K562 (cell line): ENCODE results near the gene MXRA7. TPM values are rescaled to one million over a fixed set of nuclear protein-coding genes. Genes with fewer than 3 reads are reported as not detected.
A peak's percentile ranks its signal among the peaks of the same experiment; 100 is the strongest.

ENCODE experiments used
- ATAC-seq: fragments of 200-7000 bp; cut with Tn5 transposase; 3 replicates; pipeline ENCODE4 v1.9.1; 2020; ENCODE audit warnings: moderate library complexity
- BruUV-seq: library from RNA; stranded (reverse); fragments of 400-500 nt; replicated peaks from 2 replicates; lab custom pipeline; 2021; lab: Mats Ljungman, UMichigan
- CTCF ChIA-PET: fragments of 300-600 bp; formaldehyde crosslinking; extraction: SDS; loops from one replicate; lab custom pipeline; 2021; ENCODE audit warnings: low intra/inter-chr PET ratio; lab: Yijun Ruan, JAX
- POLR2A ChIA-PET: fragments of 300-600, 350-650 bp; sonication (Branson Sonifier 250); formaldehyde crosslinking; extraction: SDS; loops from one replicate; lab custom pipeline; 2021; ENCODE audit warnings: antibody characterized with exemption, inconsistent platforms; lab: Yijun Ruan, JAX
- DNase-seq, 4 experiments: peaks; one replicate each; pipeline versions ENCODE4 v3.0.0 to v3.0.0-alpha.2; 2011 to 2018; ENCODE audit warnings: low spot score in 3 of 4, mixed read lengths in 3 of 4; ENCODE audit errors: extremely low read depth in 1 of 4
- FAIRE-seq: peaks from 2 replicates; lab custom pipeline; 2011; peaks lifted over from hg19 to GRCh38; lab: Jason Lieb, UNC
- H2AFZ ChIP-seq: 2 replicates; pipeline ENCODE4 v1.6.0; 2011; ENCODE audit warnings: low read depth, low read length, control low read depth, inconsistent platforms
- H3K27ac ChIP-seq: fragments of 200-600 bp; 3 replicates; pipeline ENCODE4 v1.8.0; 2011; ENCODE audit warnings: low read depth, mild to moderate bottlenecking, control low read depth, inconsistent platforms, low read length, moderate library complexity, mixed read lengths; ENCODE audit errors: extremely low read depth
- H3K27me3 ChIP-seq, 2 experiments: fragments of 300-600 bp in 1 of 2; 2 replicates in 1 of 2; 3 replicates in 1 of 2; pipeline versions ENCODE4 v1.6.0 to v1.8.0; 2011; ENCODE audit warnings: inconsistent platforms in 2 of 2, low read length in 2 of 2, mild to moderate bottlenecking in 1 of 2, mixed read lengths in 1 of 2, moderate library complexity in 1 of 2; ENCODE audit not compliant: control insufficient read depth in 2 of 2, insufficient read depth in 2 of 2
- H3K36me3 ChIP-seq: fragments of 300-600 bp; 3 replicates; pipeline ENCODE4 v1.8.0; 2011; ENCODE audit warnings: mild to moderate bottlenecking, low read length, inconsistent platforms; ENCODE audit not compliant: control insufficient read depth, insufficient read depth
- H3K4me1 ChIP-seq, 2 experiments: fragments of 200-600 bp in 1 of 2; replicated peaks in 1 of 2; 2 replicates in 1 of 2; 3 replicates in 1 of 2; pipeline versions ENCODE4 v1.5.1 to v1.8.0; 2011; ENCODE audit warnings: inconsistent platforms in 2 of 2, low read length in 2 of 2, mild to moderate bottlenecking in 1 of 2, mixed read lengths in 1 of 2, moderate library complexity in 1 of 2; ENCODE audit not compliant: control insufficient read depth in 2 of 2, insufficient read depth in 2 of 2
- H3K4me2 ChIP-seq: 2 replicates; pipeline ENCODE4 v1.6.1; 2011; ENCODE audit warnings: low read length, control low read depth, inconsistent platforms, mixed read lengths; ENCODE audit not compliant: insufficient read depth
- H3K4me3 ChIP-seq: fragments of 200-600 bp; sonication (generic), shearing (Covaris generic); 2 replicates; pipeline ENCODE4 v1.5.1; 2016; ENCODE audit warnings: control low read depth, inconsistent platforms
- H3K79me2 ChIP-seq: fragments of 200-600 bp; 3 replicates; pipeline ENCODE4 v1.8.0; 2011; ENCODE audit warnings: low read length, inconsistent platforms; ENCODE audit not compliant: control insufficient read depth, insufficient read depth
- H3K9ac ChIP-seq, 2 experiments: 2 replicates each; pipeline versions ENCODE4 v1.6.0 to v1.6.1; 2011; ENCODE audit warnings: low read depth in 2 of 2, low read length in 2 of 2, control low read depth in 1 of 2, inconsistent platforms in 1 of 2, mild to moderate bottlenecking in 1 of 2, mixed read lengths in 1 of 2; ENCODE audit not compliant: insufficient read depth in 1 of 2
- H3K9me1 ChIP-seq: one replicate; pipeline ENCODE4 v1.6.0; 2011; ENCODE audit warnings: inconsistent platforms, mild to moderate bottlenecking, low read length, moderate library complexity; ENCODE audit not compliant: control insufficient read depth, insufficient read depth
- H3K9me3 ChIP-seq: replicated peaks from 2 replicates; pipeline ENCODE4 v1.5.1; 2011; ENCODE audit warnings: low read depth, low read length, inconsistent platforms; ENCODE audit not compliant: control insufficient read depth, insufficient read depth
- H4K20me1 ChIP-seq: replicated peaks from 2 replicates; pipeline ENCODE4 v1.6.1; 2011; ENCODE audit warnings: low read length, inconsistent platforms, mixed read lengths; ENCODE audit not compliant: control insufficient read depth, insufficient read depth
- BRD9 ChIP-seq: fragments of 450-650 bp; IDR thresholded peaks from 2 replicates; pipeline ENCODE4 v1.6.1; 2018; ENCODE audit warnings: low read depth; ENCODE audit not compliant: partially characterized antibody
- CEBPZ ChIP-seq: fragments of 150-350 bp; IDR thresholded peaks from 2 replicates; pipeline ENCODE4 v1.6.1; 2014; ENCODE audit warnings: low read depth, mild to moderate bottlenecking, low read length, borderline replicate concordance
- CREB3L1 ChIP-seq: fragments of 450-650 bp; IDR thresholded peaks from 2 replicates; pipeline ENCODE4 v1.6.1; 2014; ENCODE audit warnings: low read depth, mild to moderate bottlenecking, moderate library complexity, borderline replicate concordance
- CTBP1 ChIP-seq: fragments of 450-650 bp; IDR thresholded peaks from 2 replicates; pipeline ENCODE4 v1.6.1; 2016; ENCODE audit warnings: borderline replicate concordance
- ELF1 ChIP-seq: fragments of 200-800 bp; sonication (Bioruptor generic); IDR thresholded peaks from 2 replicates; pipeline ENCODE4 v1.6.1; 2016; ENCODE audit warnings: missing genetic modification characterization, missing compliant biosample characterization
- JUND ChIP-seq, 2 experiments: IDR thresholded peaks; 2 replicates in 1 of 2; 3 replicates in 1 of 2; pipeline ENCODE4 v1.6.1; 2011; ENCODE audit warnings: borderline replicate concordance in 2 of 2, low read depth in 2 of 2, low read length in 2 of 2, improper control_type of control experiment in 1 of 2, missing biosample characterization in 1 of 2, missing genetic modification characterization in 1 of 2, missing genetic modification reagents in 1 of 2
- PHB ChIP-seq: fragments of 250-450 bp; sonication (Bioruptor Pico); IDR thresholded peaks from 2 replicates; pipeline ENCODE4 v1.5.0; 2021
- PHF21A ChIP-seq: fragments of 450-650 bp; IDR thresholded peaks from 2 replicates; pipeline ENCODE4 v1.6.1; 2017; ENCODE audit warnings: low read depth, borderline replicate concordance
- SAFB2 ChIP-seq: fragments of 200-400 bp; formaldehyde crosslinking; IDR thresholded peaks from 2 replicates; pipeline ENCODE4 v1.6.1; 2018; ENCODE audit warnings: borderline replicate concordance, low read length, low read depth, moderate library complexity; ENCODE audit not compliant: severe bottlenecking
- SUPT5H ChIP-seq: fragments of 450-650 bp; IDR thresholded peaks from 2 replicates; pipeline ENCODE4 v1.6.1; 2016
- TBP ChIP-seq: optimal IDR thresholded peaks from 2 replicates; pipeline ENCODE3; 2011; ENCODE audit warnings: low read depth, low read length, improper control_type of control experiment
- ZNF263 ChIP-seq: sonication (generic); formaldehyde crosslinking; IDR thresholded peaks from 2 replicates; pipeline ENCODE4 v1.8.0; 2022; ENCODE audit warnings: mild to moderate bottlenecking, missing genetic modification reagents, borderline replicate concordance
- ZNF740 ChIP-seq, 3 experiments: fragments of 200-800 bp in 1 of 3; sonication (Bioruptor generic) in 1 of 3; sonication (generic) in 1 of 3; formaldehyde crosslinking in 1 of 3; IDR thresholded peaks; 2 replicates each; pipeline versions ENCODE4 v1.6.1 to v1.8.0; 2016 to 2022; ENCODE audit warnings: mild to moderate bottlenecking in 2 of 3, missing compliant biosample characterization in 2 of 3, missing genetic modification characterization in 2 of 3, missing genetic modification reagents in 1 of 3
- WGBS: fragments of 100-300 bp; shearing (Covaris generic); methylation state at CpG from one replicate; pipeline ENCODE4 v1.1.6; 2016; ENCODE audit warnings: low coverage, mixed read lengths; ENCODE audit not compliant: insufficient coverage; ENCODE audit errors: missing lambda C conversion rate; 5-methylcytosine and 5-hydroxymethylcytosine counted together
- in situ Hi-C: fragments of 300-500 bp; cut with MboI; formaldehyde crosslinking; loops from 4 replicates; pipeline ENCODE4 v1.15.0; 2018; ENCODE audit warnings: inconsistent platforms, mixed read lengths
- intact Hi-C: fragments of 100-400 bp; cut with micrococcal nuclease; formaldehyde crosslinking; loops from 2 replicates; pipeline ENCODE4 v1.14.2; 2022
- polyA plus RNA-seq, 8 experiments: library from polyadenylated mRNA; depleted of rRNA in 4 of 8; stranded (reverse) in 5 of 8; unstranded in 3 of 8; fragments of >200 nt; fragmentation: Nextera tagmentation in 2 of 8; fragmentation: Illumina TruSeq in 1 of 8; extraction: Ambion mirVana in 2 of 8; extraction: Trizol in 1 of 8; gene quantifications; 2 replicates each; pipeline versions ENCODE4 v1.2.1 to v1.2.3, GENCODE V29; 2011 to 2014; ENCODE audit warnings: inconsistent platforms in 1 of 8, missing spikeins in 1 of 8
- total RNA-seq, 7 experiments: library from RNA; depleted of rRNA in 6 of 7; stranded (reverse); fragments of >200 nt in 6 of 7; fragmentation: Illumina TruSeq in 2 of 7; extraction: Trizol in 2 of 7; gene quantifications; 2 replicates each; pipeline versions ENCODE4 v1.2.1 to v1.2.3, GENCODE V29; 2011 to 2021; ENCODE audit warnings: low replicate concordance in 1 of 7

The MXRA7 gene
- total and polyA plus RNA-seq, 9 of the 15 experiments (the other 6 are each of a cell fraction or from before 2014, with no cell fraction given): 2.6 to 38.4 (median 14.3) TPM

- intact Hi-C loops: no loop called here
- Histone ChIP-seq H3K9ac (peak overlapping the region in 1 of 2 experiments; percentile 80; a peak in 2 of 4 replicates), H2AFZ (peak overlapping the region; percentile 88), H3K4me2 (no peak overlapping the region; the same call in 1 of the 2 replicates), H3K9me3 (no peaks in the 10 kb centered on the region), H3K9me1 (no peaks in the 10 kb centered on the region), H3K79me2 (peaks cover 7% of the 10 kb centered on the region; the same call in 2 of the 3 replicates), H3K4me3 (no peak overlapping the region), H4K20me1 (no peaks in the 10 kb centered on the region), H3K27me3 (no peaks in the 10 kb centered on the region), H3K36me3 (no peaks in the 10 kb centered on the region), H3K27ac (no peak overlapping the region), H3K4me1 (peaks cover 26 to 32% of the 10 kb centered on the region in 2 experiments; a peak in 4 of 5 replicates)
- CTCF ChIA-PET: no interaction called here
- ATAC-seq (0 out of 3 replicates have a peak, but pooled peaks have one; percentile 4), DNase-seq (no peak), FAIRE-seq (no peak)
- no TSS peak for BruUV-seq
- 46% methylated on average over 14 of the region's 14 CpGs for WGBS
- in situ Hi-C loops: no loop called here
- POLR2A ChIA-PET: interaction anchor here (0.5 to 1.2 kb wide), 3 partner anchors 13 to 1359 kb away, joined by 3 to 4 read pairs (median 4); no protein-coding TSS in a partner anchor
- 0 out of 2 replicates have a peak, but pooled peaks have one; percentile 15 for TF ChIP-seq CTBP1
- peak; percentile 59; the same call in 1 of the 2 replicates for TF ChIP-seq CREB3L1
- no peak for TF ChIP-seq BRD9
- peak; percentile 96 for TF ChIP-seq ZNF263 (CRISPR knock-in tag)
- TF ChIP-seq JUND (IDR thresholded peaks at IDR 0.05; ENCODE audit: borderline replicate concordance, low read depth, low read length): no peak
- TF ChIP-seq JUND (tag; IDR thresholded peaks at IDR 0.05; ENCODE audit: borderline replicate concordance, low read depth, low read length): no peak
- TF ChIP-seq CEBPZ: no peak
- TF ChIP-seq ELF1: no peak
- no peak for TF ChIP-seq SUPT5H
- TF ChIP-seq PHB: no peak
- TF ChIP-seq ZNF740 (CRISPR knock-in tag; IDR thresholded peaks at IDR 0.05): no peak
- TF ChIP-seq ZNF740 (tag; IDR thresholded peaks at IDR 0.05): no peak
- TF ChIP-seq TBP: peak; percentile 64
- TF ChIP-seq SAFB2: no peak
- no peak for TF ChIP-seq PHF21A
Measured at GRCh38 chr17:76667786-76668453, 42.8 kb downstream of the MXRA7 start.
